ENCODE data around the gene SIN3B.

- TF ChIP-seq CTCF (IDR thresholded peaks at IDR 0.05) (no peak), POLR2A (IDR thresholded peaks at IDR 0.05) (no peak)
Measured at GRCh38 chr19:16850133-16850532, 20.9 kb downstream of the SIN3B start.

Measured in vagina (tissue), 2 donors.